SK-N-SH treated with all-trans-retinoic acid at 6 μM for 48 hours (cell line): ENCODE results near the gene RELL2.

Experiments used
- ATAC-seq: fragments of 200-7000 bp; cut with Tn5 transposase; 3 replicates; pipeline ENCODE4 v1.9.1; 2020; ENCODE audit warnings: mild to moderate bottlenecking, moderate library complexity
- ARNTL ChIP-seq: fragments of 450-650 bp; formaldehyde crosslinking; IDR thresholded peaks from 2 replicates; pipeline ENCODE4 v1.5.0; 2020; ENCODE audit warnings: low read depth, mild to moderate bottlenecking, moderate library complexity, borderline replicate concordance
- CSDC2 ChIP-seq: fragments of 250-450 bp; sonication (Bioruptor Pico); IDR thresholded peaks from 2 replicates; pipeline ENCODE4 v1.5.0; 2020; ENCODE audit warnings: mild to moderate bottlenecking, moderate library complexity
- ESRRG ChIP-seq: fragments of 250-450 bp; sonication (Bioruptor Pico); IDR thresholded peaks from 2 replicates; pipeline ENCODE4 v1.6.1; 2021; ENCODE audit warnings: mild to moderate bottlenecking
- ISL1 ChIP-seq: fragments of 250-450 bp; sonication (Bioruptor Pico); IDR thresholded peaks from 2 replicates; pipeline ENCODE4 v2.1.2; 2022; ENCODE audit warnings: mild to moderate bottlenecking, moderate library complexity
- PPARA ChIP-seq: fragments of 250-450 bp; sonication (Bioruptor Pico); IDR thresholded peaks from 2 replicates; pipeline ENCODE4 v1.5.0; 2020; ENCODE audit warnings: mild to moderate bottlenecking, borderline replicate concordance
- RARB ChIP-seq: fragments of 250-450 bp; sonication (Bioruptor Pico); IDR thresholded peaks from 2 replicates; pipeline ENCODE4 v1.8.0; 2021; ENCODE audit warnings: mild to moderate bottlenecking, moderate library complexity
- SNAI2 ChIP-seq: fragments of 250-450 bp; sonication (Bioruptor Pico); IDR thresholded peaks from 2 replicates; pipeline ENCODE4 v1.5.0; 2020; ENCODE audit warnings: mild to moderate bottlenecking, moderate library complexity
- TCF4 ChIP-seq: fragments of 250-450 bp; sonication (Bioruptor Pico); IDR thresholded peaks from 2 replicates; pipeline ENCODE4 v1.8.0; 2021; ENCODE audit warnings: mild to moderate bottlenecking, moderate library complexity, borderline replicate concordance
- TOX ChIP-seq: fragments of 250-450 bp; sonication (Bioruptor Pico); IDR thresholded peaks from 2 replicates; pipeline ENCODE4 v1.8.0; 2021; ENCODE audit warnings: mild to moderate bottlenecking, moderate library complexity, borderline replicate concordance
- ZFP3 ChIP-seq: fragments of 250-450 bp; sonication (Bioruptor Pico); IDR thresholded peaks from 2 replicates; pipeline ENCODE4 v1.5.0; 2020; ENCODE audit warnings: mild to moderate bottlenecking, moderate library complexity
- ZFP30 ChIP-seq: fragments of 450-650 bp; formaldehyde crosslinking; IDR thresholded peaks from 2 replicates; pipeline ENCODE4 v1.5.0; 2022; ENCODE audit warnings: mild to moderate bottlenecking, moderate library complexity
- ZNF565 ChIP-seq: fragments of 450-650 bp; formaldehyde crosslinking; conservative IDR thresholded peaks from 2 replicates; pipeline ENCODE4 v1.5.0; 2020; ENCODE audit warnings: low read depth, mild to moderate bottlenecking, moderate library complexity
- ZNF70 ChIP-seq: fragments of 450-650 bp; formaldehyde crosslinking; IDR thresholded peaks from 2 replicates; pipeline ENCODE4 v1.5.0; 2020; ENCODE audit warnings: mild to moderate bottlenecking, moderate library complexity
- ZNF8 ChIP-seq: fragments of 450-650 bp; formaldehyde crosslinking; IDR thresholded peaks from 2 replicates; pipeline ENCODE4 v1.5.0; 2020; ENCODE audit warnings: mild to moderate bottlenecking, moderate library complexity
- TF ChIP-seq, protein P1 (sequence below): fragments of 250-450 bp; sonication (Bioruptor Pico); IDR thresholded peaks from 2 replicates; pipeline ENCODE4 v1.8.0; 2020; ENCODE audit warnings: mild to moderate bottlenecking, moderate library complexity, borderline replicate concordance
- TF ChIP-seq, protein P2 (sequence below): fragments of 250-450 bp; sonication (Bioruptor Pico); IDR thresholded peaks from 2 replicates; pipeline ENCODE4 v1.5.1; 2021; ENCODE audit warnings: mild to moderate bottlenecking, moderate library complexity
- TF ChIP-seq, protein P3 (sequence below): fragments of 250-450 bp; sonication (Bioruptor Pico); IDR thresholded peaks from 2 replicates; pipeline ENCODE4 v1.8.0; 2021; ENCODE audit warnings: low read depth, mild to moderate bottlenecking, moderate library complexity, borderline replicate concordance
- TF ChIP-seq, protein P4 (sequence below): fragments of 250-450 bp; sonication (Bioruptor Pico); IDR thresholded peaks from 2 replicates; pipeline ENCODE4 v1.5.1; 2020; ENCODE audit warnings: low read depth, mild to moderate bottlenecking, moderate library complexity

RELL2 gene

DNA sequence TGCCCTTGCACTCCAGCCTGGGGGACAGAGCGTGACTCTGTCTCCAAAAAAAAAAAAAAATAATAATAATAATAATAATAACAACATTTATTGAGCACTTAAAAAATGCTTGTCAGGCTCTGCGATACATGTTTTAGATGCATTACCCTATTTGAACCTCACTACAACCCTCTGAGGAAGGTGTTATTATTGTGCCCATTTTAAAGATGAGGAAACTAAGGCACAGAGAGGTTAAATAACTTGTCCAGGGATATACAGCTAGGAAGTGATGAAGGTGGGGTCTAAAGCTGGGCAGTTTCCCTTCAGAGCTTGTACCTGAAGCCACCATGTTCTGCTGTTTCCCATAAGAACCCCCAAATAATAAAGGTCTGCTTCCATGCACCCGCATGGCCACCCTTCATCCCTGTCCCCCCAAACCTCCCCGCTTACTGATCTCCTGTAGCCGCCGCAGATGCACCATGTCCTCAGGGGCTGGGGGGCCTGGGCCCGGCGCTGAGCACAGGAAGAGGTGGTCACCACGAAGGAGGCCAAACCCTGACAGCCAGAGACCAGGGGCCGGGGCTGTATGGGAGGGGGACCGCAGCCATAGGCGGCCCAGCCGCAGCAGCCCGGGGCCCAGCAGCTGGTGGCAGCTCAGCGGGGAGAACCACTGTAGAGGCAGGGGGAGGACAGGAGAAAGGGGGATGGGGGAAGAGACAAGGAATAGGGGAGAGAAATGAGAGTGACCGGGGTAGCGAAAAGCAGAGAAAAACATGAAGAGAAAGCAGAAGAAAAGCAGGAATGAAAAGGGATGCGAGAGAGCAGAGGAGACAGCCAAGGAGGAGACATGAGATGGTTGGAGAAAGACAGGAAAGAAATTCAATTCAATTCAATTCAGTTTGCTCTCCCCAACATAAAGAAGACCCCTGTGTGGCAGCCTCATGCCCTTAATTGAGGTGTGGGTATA is 29.5 kb downstream of the RELL2 start:
- TF ChIP-seq ZNF70 (CRISPR knock-in tag) (no peak), TOX (no peak), TCF4 (no peak), ZNF565 (CRISPR knock-in tag) (no peak), CSDC2 (CRISPR knock-in tag) (no peak), ESRRG (no peak), ZFP3 (CRISPR knock-in tag) (no peak)
- TF ChIP-seq, protein P1, sequence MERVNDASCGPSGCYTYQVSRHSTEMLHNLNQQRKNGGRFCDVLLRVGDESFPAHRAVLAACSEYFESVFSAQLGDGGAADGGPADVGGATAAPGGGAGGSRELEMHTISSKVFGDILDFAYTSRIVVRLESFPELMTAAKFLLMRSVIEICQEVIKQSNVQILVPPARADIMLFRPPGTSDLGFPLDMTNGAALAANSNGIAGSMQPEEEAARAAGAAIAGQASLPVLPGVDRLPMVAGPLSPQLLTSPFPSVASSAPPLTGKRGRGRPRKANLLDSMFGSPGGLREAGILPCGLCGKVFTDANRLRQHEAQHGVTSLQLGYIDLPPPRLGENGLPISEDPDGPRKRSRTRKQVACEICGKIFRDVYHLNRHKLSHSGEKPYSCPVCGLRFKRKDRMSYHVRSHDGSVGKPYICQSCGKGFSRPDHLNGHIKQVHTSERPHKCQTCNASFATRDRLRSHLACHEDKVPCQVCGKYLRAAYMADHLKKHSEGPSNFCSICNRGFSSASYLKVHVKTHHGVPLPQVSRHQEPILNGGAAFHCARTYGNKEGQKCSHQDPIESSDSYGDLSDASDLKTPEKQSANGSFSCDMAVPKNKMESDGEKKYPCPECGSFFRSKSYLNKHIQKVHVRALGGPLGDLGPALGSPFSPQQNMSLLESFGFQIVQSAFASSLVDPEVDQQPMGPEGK (CRISPR knock-in tag): no peak
- TF ChIP-seq, protein P2, sequence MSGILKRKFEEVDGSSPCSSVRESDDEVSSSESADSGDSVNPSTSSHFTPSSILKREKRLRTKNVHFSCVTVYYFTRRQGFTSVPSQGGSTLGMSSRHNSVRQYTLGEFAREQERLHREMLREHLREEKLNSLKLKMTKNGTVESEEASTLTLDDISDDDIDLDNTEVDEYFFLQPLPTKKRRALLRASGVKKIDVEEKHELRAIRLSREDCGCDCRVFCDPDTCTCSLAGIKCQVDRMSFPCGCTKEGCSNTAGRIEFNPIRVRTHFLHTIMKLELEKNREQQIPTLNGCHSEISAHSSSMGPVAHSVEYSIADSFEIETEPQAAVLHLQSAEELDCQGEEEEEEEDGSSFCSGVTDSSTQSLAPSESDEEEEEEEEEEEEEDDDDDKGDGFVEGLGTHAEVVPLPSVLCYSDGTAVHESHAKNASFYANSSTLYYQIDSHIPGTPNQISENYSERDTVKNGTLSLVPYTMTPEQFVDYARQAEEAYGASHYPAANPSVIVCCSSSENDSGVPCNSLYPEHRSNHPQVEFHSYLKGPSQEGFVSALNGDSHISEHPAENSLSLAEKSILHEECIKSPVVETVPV (CRISPR knock-in tag): no peak
- TF ChIP-seq, protein P3, sequence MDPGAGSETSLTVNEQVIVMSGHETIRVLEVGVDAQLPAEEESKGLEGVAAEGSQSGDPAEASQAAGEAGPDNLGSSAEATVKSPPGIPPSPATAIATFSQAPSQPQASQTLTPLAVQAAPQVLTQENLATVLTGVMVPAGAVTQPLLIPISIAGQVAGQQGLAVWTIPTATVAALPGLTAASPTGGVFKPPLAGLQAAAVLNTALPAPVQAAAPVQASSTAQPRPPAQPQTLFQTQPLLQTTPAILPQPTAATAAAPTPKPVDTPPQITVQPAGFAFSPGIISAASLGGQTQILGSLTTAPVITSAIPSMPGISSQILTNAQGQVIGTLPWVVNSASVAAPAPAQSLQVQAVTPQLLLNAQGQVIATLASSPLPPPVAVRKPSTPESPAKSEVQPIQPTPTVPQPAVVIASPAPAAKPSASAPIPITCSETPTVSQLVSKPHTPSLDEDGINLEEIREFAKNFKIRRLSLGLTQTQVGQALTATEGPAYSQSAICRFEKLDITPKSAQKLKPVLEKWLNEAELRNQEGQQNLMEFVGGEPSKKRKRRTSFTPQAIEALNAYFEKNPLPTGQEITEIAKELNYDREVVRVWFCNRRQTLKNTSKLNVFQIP (CRISPR knock-in tag): no peak
- no peak for ATAC-seq

DNA sequence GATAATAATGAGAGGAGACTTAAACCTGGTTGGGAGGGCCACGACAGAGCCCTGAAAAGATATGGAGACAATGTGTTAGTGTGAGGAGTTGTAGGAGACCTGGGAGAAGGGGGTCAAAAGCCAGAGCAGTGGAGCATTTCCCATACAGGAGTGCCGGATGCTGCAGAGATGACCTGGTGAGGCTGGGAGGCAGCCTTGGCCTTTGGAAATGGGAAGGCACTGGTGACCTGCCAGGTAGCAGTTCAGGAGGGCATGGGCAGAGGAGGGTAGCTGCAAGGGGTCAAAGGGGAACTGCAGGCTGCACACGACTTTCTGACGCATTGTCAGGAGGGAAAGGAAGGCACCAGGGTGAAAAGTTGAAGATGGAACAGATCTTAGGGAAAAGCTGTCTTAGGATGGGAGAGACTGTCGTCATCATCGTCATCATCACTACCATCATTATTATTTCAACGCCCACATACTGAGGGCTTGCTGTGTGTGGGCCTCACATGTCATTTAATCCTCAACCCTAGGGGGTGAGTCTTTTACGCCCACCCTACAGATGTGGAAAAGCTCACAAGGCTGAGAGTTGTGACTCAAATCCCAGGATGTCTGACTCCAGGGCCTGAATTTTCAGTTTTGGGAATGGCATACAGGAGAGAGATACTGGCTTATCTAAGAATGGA is 31.9 kb downstream of the RELL2 start:
- TF ChIP-seq ZNF8 (CRISPR knock-in tag) (no peak), ESRRG (no peak), CSDC2 (CRISPR knock-in tag) (no peak), ZNF70 (CRISPR knock-in tag) (no peak), ZNF565 (CRISPR knock-in tag) (no peak), RARB (no peak), ISL1 (CRISPR knock-in tag) (no peak), ZFP30 (CRISPR knock-in tag) (no peak), ZFP3 (CRISPR knock-in tag) (no peak)
- TF ChIP-seq, protein P4, sequence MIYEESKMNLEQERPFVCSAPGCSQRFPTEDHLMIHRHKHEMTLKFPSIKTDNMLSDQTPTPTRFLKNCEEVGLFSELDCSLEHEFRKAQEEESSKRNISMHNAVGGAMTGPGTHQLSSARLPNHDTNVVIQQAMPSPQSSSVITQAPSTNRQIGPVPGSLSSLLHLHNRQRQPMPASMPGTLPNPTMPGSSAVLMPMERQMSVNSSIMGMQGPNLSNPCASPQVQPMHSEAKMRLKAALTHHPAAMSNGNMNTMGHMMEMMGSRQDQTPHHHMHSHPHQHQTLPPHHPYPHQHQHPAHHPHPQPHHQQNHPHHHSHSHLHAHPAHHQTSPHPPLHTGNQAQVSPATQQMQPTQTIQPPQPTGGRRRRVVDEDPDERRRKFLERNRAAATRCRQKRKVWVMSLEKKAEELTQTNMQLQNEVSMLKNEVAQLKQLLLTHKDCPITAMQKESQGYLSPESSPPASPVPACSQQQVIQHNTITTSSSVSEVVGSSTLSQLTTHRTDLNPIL (CRISPR knock-in tag): no peak
- TF ChIP-seq, protein P3 (CRISPR knock-in tag): no peak
- ATAC-seq: no peak

DNA sequence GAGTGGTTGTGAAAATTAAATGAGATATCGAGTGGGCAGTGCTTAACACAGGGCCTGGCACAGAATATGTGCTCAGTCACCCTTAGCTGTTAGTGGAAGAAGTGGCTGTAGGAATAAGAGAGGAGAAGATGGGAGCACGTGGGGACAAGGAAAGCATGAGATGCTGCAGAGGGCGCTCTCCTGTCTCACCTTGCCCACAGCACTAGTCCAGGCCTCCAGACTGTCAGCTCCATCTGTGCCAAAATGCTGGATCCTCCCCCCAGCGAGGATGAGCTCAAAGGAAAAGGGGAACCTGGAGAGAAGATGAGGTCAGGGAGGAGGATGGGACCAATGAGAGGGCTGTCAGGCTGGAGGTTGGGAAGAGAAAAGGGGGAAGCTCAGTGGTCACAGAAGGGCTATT is 32.7 kb downstream of the RELL2 start:
- ATAC-seq: no peak
- TF ChIP-seq ZNF70 (CRISPR knock-in tag): no peak
- TF ChIP-seq ESRRG: no peak
- TF ChIP-seq, protein P3 (CRISPR knock-in tag): no peak
- TF ChIP-seq ZFP30 (CRISPR knock-in tag): no peak
- TF ChIP-seq ARNTL (CRISPR knock-in tag): no peak
- no peak for TF ChIP-seq ISL1 (CRISPR knock-in tag)
- no peak for TF ChIP-seq SNAI2 (CRISPR knock-in tag)
- TF ChIP-seq ZNF565 (CRISPR knock-in tag): no peak
- TF ChIP-seq ZFP3 (CRISPR knock-in tag): no peak
- TF ChIP-seq, protein P2 (CRISPR knock-in tag): no peak
- TF ChIP-seq, protein P1 (CRISPR knock-in tag): no peak
- TF ChIP-seq PPARA: no peak
- no peak for TF ChIP-seq CSDC2 (CRISPR knock-in tag)
- TF ChIP-seq TCF4: no peak
- no peak for TF ChIP-seq TOX
- TF ChIP-seq, all 23 proteins: peak for 0
